Stimulated activated CD8-positive, alpha-beta memory T cell treated with anti-CD3 and anti-CD28 coated beads, Interleukin-12 subunit alpha, Interleukin-12 subunit beta, amount 100 ng/mL, for 1 hour (primary cell): ENCODE measurements around the gene EXOC5.
"Not testable (repeated sequence)": the region's sequence is repeated elsewhere in the genome, so short reads cannot be mapped to it uniquely, and the experiment has no call there.

ENCODE experiments used
- DNase-seq: peaks from one replicate; pipeline ENCODE4 v3.0.0-alpha.2; 2020; ENCODE audit warnings: low read depth

Gene EXOC5

GRCh38 chr14:57254884-57255283, 13.8 kb downstream of the EXOC5 start:
- no peak for DNase-seq

DNA sequence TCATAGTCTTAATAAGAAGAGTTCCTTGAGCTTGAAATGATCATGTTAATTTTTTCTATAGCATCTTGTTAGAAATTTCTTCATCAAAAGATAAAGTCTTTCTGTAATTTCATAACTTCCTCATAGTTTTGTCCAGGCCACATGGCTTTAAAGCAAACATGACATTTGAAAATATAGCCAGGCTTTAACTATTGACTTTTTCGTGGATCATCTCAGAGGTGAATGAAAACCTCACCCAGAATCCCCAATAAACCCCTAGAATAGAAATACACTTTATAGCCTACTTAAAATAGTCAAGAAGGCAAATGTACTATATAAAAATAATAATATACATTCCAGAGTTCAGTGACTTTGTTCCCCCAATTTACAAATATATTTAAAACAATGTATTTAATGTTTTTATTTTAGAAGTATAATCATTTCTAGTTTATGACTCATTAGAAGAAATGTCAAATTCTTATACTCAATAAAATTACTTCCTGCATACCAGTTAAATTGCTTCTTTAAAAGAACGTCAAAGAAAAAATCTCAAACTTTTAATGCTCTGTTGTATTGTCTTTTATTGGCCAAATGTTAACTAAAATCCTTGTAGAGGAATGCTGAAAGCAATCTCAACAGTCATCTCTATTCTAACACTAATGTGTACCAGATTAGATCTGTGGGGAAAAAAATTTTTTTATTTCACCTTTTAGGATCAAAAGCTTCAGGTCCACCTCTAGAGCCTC, 21.6 kb downstream of the EXOC5 start:
- no peak for DNase-seq

DNA sequence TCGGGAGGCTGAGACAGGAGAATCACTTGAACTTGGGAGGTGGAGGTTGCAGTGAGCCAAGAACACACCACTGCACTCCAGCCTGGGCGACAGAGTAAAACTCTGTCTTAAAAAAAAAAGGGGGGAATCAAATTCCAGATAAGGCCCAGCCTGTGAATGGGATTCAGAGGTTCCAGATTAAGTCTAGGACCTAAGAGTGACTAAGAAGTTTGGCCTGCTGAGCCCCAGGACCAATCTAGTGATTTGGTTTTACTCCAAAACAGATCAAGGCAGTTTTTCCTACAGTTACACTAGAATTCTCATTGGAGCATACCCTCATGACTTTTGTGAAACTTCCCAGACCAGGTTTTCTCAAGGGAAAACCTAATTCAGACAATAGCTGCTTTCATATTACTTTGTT, 22.8 kb downstream of the EXOC5 start:
- DNase-seq: no peak

GRCh38 chr14:57244106-57244505, 24.6 kb downstream of the EXOC5 start:
- no peak for DNase-seq

- no peak for DNase-seq
These were observed 25.4 kb downstream of the EXOC5 start for GRCh38 chr14:57243320-57243719.

GRCh38 chr14:57240115-57240514, 28.6 kb downstream of the EXOC5 start:
- not testable (repeated sequence) for DNase-seq

DNA sequence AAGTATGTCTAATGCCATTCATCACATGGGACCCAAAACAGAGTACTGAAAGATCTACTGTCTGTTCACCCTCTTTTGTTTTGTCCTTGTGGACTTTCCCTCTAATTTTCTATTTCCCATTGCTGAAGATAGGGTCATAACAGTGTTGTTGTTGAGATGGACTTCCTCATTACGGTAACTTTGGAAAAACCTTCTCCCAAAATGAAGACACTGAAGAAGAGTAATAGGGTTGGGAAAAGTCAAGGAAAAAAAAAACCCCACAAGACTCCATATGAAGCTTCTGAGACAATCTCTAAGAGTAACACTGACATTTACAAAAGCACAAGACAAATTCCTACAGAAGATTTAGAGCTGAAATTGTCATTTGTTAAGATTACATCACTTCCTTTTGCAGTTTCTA, 36.7 kb downstream of the EXOC5 start:
- DNase-seq: no peak

DNA sequence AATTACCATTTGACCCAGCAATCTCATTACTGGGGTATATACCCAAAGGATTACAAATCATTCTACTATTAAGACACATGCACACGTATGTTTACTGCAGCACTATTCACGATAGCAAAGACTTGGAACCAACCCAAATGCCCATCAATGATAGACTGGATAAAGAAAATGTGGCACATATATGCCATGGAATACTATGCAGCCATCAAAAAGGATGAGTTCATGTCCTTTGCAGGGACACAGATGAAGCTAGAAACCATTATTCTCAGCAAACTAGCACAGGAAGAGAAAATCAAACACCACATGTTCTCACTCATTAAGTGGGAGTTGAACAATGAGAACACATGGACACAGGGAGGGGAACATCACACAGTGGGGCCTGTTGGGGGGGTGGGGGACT, 40.4 kb downstream of the EXOC5 start:
- DNase-seq: not testable (repeated sequence)

DNA sequence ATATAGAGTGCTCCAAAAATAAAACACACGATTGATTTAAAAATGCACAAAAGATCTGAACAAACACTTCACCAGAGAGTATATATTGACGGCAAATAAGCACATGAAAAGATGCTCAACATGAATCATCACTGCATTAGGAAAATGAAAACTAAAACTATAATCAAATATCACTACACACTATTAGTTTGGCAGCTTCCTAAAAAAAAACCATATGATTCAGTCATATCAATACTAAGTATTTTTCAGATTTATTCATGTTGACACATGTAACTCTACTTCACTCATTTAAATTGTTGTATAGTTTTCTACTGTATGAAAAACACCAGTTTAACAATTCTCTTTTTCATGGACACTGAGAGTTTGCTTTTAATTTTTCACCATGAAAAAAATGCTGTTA, 41.6 kb downstream of the EXOC5 start:
- no peak for DNase-seq

DNA sequence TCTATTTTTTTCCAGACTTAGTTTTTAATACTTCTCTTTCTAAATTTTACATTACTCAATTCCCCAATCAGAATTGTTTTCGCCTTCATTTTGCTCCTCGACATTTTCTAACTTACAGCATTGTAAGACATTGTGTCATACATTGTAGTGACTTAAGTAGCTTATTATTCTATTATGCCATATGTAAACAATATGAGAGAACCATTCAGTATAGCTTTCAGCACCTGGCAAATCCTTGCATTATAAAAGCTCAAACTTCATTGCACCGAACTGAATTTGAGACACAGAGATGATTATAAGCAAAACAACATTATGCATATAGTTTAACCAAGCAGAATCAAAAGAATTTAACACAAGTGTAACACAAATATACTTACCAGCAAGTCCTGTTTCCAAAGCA, 46.8 kb downstream of the EXOC5 start:
- no peak for DNase-seq

DNA sequence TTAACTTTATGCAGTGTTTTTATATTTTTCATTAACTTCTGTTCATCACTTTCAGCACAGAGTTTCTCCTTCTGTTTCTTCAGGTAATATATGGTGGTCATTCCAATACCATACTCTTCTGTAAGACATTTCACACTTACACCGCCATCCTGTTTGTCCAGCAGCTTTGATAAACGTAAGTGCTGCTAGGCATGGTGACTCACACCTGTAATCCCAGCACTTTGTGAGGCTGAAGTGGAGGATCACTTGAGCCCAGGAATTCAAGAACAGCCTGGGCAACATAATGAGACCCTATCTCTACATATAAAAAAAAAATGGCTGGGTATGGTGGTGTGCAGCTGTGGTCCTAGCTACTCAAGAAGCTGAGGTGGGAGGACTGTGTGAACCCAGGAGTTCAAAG, 55.8 kb downstream of the EXOC5 start:
- DNase-seq: no peak

DNA sequence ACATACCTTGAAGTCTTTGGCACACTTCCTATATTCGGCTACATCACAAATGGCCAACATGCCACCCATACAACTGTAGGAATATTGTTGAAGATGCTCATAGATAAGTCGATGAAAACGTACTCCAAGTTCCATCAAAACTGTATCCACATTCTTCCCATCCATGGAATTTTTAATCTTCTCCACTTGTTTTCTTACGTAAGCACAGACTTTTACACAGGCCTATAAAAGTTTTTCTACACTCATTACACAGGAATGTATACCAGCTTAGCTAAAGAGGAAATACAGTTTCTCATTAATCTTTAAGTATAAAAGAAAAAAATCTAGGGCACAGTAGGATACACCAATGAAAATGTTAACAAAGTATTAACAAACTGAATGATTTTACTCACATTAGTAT, 59.1 kb downstream of the EXOC5 start:
- DNase-seq: no peak

- no peak for DNase-seq
These were observed 62.8 kb downstream of the EXOC5 start for GRCh38 chr14:57205938-57206337.

GRCh38 chr14:57202672-57203071, 66.0 kb downstream of the EXOC5 start:
- DNase-seq: not testable (repeated sequence)

- DNase-seq: no peak
These were observed 68.8 kb downstream of the EXOC5 start for GRCh38 chr14:57199921-57200320.

DNA sequence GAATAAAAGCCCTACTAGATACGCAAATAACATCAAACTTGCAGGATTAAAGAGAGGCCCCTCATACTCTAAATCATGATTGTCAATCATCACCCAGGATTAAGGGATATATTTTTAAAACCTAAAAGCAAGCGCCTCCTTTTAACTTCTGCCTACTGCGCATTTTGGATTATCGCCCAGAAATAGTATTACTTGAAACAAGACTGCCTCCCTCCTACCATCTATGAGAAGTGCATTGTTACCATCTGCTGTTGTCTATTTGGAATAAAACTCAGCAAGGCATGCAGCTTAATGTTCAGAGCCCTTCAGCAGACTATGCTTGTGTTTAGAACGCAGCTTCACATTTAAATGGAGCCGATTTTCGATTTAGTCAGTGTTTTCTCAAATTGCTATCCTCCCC, 79.6 kb downstream of the EXOC5 start:
- no peak for DNase-seq

- DNase-seq: no peak
These were observed 85.8 kb downstream of the EXOC5 start for GRCh38 chr14:57182760-57183503.

DNA sequence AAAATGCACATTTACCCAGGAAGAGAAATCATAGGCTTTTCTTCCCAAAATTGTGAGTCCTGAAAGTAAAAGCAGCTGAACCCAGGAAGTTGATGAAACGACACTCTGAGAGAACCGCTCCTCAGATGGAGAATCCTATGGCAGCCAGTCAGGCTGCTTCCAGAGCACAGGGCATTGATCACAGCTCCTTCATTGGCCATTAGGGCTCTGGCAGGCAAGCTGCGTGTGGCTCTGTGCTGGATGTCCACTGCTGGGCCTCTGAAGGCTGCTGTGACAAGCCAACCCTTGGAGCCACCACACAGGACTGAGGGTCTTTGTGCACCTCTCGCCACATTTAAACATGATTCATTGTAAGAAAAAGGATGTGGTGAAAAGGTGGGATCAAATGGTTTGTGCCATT, 89.4 kb downstream of the EXOC5 start:
- no peak for DNase-seq

DNA sequence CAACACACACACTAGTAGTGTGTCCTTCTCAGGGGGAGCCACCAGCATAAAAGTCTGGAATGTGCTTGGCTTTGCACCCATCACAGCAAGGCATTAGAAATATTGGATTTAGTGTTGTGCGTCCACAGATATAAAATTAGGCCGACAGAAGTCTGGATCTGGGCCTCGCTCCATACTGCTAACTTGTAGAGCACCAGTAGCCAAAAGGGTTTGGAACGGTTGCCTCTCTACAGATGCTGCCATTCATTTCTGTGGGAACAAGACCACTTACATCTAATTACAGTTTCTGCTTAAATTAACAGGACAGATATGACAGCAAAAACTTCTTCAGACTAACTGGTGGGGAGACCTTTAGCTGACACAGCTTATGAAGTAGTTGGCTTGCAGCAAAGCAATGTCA, 94.2 kb downstream of the EXOC5 start:
- DNase-seq: no peak

DNA sequence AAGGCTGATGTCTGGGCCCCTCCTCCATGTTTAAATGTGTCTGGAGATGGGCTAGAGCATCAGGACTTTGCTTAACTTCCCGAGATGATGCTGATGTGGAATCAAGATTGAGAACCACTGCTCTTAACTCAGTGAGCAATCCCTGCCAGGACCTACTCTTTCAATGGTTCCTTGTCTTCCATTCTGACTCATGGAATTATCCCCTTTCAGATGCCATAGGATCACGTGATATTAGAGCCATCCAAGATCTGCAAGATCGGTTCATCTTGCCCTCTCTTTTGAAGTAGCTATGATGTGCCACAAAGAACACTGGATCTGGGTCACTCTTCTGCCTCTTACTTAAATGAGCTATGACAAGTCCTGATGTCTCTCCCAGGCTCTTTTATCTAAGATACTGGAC, 96.8 kb downstream of the EXOC5 start:
- no peak for DNase-seq

- DNase-seq: no peak
These were observed 97.3 kb downstream of the EXOC5 start for GRCh38 chr14:57171363-57171762.

DNA sequence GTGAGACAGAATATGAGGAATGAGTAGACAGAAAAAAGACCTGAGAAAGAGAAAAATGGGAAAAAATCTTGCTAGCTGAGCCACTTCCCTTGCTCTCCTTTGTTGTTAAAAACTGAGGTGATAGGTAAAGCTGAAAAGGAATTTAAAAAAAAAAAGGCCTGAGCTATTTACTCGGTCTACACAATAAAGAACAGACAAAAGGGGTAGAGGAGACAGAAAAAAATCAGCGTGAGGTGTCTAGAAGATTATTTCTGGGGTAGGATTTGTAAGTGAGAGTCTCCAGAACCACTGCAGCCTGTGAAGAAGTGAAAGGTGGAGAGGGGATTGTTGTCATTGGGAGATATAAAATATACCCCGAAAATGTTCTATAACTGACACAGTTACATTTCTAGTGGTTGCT, 98.8 kb downstream of the EXOC5 start:
- no peak for DNase-seq

DNA sequence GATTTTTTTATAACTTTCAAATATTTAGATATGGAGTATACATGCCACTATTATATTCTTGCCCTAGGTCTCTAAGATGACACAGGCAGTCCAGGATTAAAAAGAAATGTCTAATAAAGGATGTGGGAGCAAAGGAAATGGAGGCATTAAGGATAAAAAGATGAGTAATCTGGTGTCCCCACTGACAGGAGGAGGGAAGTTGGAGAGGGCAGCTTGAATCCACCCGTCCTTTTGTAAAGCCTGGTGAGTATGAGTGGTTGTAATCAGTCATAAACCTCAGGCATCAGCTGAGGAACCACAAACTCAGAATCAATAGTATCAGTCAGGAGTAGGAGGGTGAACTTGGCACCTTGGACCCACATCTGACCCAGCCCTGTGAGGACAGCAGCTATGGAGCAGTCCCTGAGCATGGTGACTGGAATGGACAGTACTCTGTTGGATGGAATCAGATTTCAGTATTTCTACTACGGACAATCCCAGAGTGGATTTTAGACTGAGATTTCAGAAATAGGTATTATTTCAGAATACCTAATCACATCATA, 100.5 kb downstream of the EXOC5 start:
- no peak for DNase-seq
